GM19397 (cell line): ENCODE data around the gene INSRR.

Experiments
- ATAC-seq: cut with Tn5 transposase; IDR thresholded peaks from one replicate; pipeline ENCODE4 v1.9.1; 2021; ENCODE audit warnings: mild to moderate bottlenecking, moderate library complexity; ENCODE audit not compliant: unreplicated experiment

INSRR gene

GRCh38 chr1:156875341-156875615, 16.4 kb upstream of the INSRR start:
- ATAC-seq = no peak

GRCh38 chr1:156874572-156875340, 15.8 kb upstream of the INSRR start:
- no peak for ATAC-seq

GRCh38 chr1:156874142-156874541, 15.2 kb upstream of the INSRR start:
- no peak for ATAC-seq

- no peak for ATAC-seq
These were observed 14.7 kb upstream of the INSRR start for GRCh38 chr1:156873659-156874058.

- no peak for ATAC-seq
These were observed 10.5 kb upstream of the INSRR start for GRCh38 chr1:156869455-156869854.

GRCh38 chr1:156868341-156868740, 9.4 kb upstream of the INSRR start:
- ATAC-seq = no peak

GRCh38 chr1:156866249-156866909, 7.5 kb upstream of the INSRR start:
- no peak for ATAC-seq

- ATAC-seq = no peak
These were observed 6.9 kb upstream of the INSRR start for GRCh38 chr1:156865865-156866248.

- ATAC-seq = no peak
These were observed 6.3 kb upstream of the INSRR start for GRCh38 chr1:156865258-156865657.

GRCh38 chr1:156864796-156865195, 5.9 kb upstream of the INSRR start:
- no peak for ATAC-seq

GRCh38 chr1:156863631-156864030, 4.7 kb upstream of the INSRR start:
- no peak for ATAC-seq

GRCh38 chr1:156862997-156863599, 4.2 kb upstream of the INSRR start:
- no peak for ATAC-seq

GRCh38 chr1:156862584-156862983, 3.7 kb upstream of the INSRR start:
- ATAC-seq = no peak

- peak; percentile 47 for ATAC-seq
These were observed 1.9 kb upstream of the INSRR start, which contains the start of gene NTRK1 for GRCh38 chr1:156860628-156861423. TSS of gene NTRK1 (plus strand) at chr1:156860865. CDS start at chr1:156860935, 70 bp downstream.

- ATAC-seq = no peak
These were observed 1.3 kb upstream of the INSRR start for GRCh38 chr1:156860113-156860627.

GRCh38 chr1:156859523-156860112, 701 bp upstream of the INSRR start:
- no peak for ATAC-seq

GRCh38 chr1:156858555-156858956, 361 bp downstream of the INSRR start:
- ATAC-seq = no peak

GRCh38 chr1:156857532-156857931, 1.4 kb downstream of the INSRR start:
- ATAC-seq = no peak

GRCh38 chr1:156856282-156856785, 2.6 kb downstream of the INSRR start:
- no peak for ATAC-seq

- ATAC-seq = no peak
These were observed 4.3 kb downstream of the INSRR start for GRCh38 chr1:156854634-156855033.

GRCh38 chr1:156853761-156854160, 5.2 kb downstream of the INSRR start:
- ATAC-seq = no peak
